Activated CD4-positive, alpha-beta T cell treated with anti-CD3 and anti-CD28 coated beads, Interleukin-2, amount 50 U/mL, for 16 hours (primary cell): ENCODE measurements around the gene SMCO1.
"Not testable (repeated sequence)": the region's sequence is repeated elsewhere in the genome, so short reads cannot be mapped to it uniquely, and the experiment has no call there.

Source experiments
- DNase-seq: peaks from one replicate; pipeline ENCODE4 v3.0.0-alpha.2; 2020

Gene SMCO1

DNA sequence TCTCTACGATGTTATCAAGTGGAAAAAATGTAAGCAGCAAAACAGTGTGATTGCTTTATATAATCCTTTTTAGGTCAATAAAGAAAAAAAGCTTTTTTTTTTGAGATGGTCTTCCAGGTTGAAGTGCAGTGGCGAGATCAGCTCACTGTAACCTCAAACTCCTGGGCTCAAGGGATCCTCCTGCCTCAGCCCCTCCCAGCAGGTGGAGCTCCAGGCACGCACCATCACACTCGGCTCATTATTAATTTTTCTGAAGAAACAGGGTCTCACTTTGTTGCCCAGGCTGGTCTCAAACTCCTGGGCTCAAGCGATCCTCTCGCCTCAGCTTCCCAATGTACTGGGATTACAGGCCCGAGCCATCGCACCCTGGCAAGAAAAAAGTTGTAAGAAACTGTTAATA is 28.9 kb downstream of the SMCO1 start:
- DNase-seq = no peak

DNA sequence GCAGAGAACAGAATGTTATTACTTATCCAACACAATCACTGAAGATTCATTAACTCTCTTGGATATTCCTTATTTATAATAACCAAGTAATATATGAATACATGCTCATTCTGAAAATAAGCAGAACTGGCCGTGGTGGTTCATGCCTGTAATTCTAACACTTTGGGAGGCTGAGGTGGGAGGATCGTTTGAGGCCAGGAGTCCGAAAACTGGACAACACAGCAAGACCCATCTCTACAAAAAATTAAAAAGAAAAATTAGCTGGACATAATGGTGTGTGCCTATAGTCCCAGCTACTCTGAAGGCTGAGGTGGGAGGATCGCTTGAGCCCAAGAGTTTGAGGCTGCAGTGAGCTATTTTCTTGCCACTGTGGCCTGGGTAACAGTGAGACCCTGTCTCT is 37.5 kb downstream of the SMCO1 start:
- DNase-seq = no peak

DNA sequence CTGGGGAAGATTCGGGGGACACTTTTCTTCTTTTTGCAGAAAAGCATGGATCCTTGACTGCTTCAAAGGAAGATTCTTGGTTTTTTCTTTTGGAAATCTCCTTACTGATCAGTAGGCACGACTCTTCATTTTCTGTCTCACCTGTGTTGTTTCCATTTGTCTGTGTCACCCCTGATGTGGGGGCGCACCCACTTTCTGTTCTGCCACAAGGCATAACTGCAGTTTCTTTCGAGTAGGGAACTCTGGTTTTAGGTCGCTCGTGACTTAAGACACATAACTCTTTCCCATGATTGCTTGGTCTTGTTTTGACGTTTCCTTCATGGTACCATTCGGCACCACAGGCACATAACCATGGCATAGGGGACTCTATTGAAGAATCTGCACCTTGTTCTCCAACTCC is 42.9 kb downstream of the SMCO1 start:
- no peak for DNase-seq

DNA sequence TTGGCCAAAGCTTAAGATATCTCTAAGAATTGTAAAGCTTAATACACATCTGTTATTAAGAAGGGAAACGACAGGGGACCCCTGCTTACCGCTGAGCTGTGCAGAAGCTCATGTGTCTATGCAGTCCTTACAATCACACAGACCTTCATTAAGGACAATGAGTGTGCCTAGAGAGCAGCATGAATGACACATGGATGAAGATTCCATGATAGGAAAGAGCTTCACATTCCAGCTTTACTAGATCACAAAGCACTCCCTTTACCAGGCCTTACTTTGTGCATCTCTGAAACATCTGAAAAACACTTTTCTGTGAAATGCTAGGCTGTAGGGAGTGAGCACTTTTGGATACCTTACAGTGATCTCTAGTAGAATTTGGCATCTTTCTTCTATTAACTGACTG is 43.6 kb downstream of the SMCO1 start:
- no peak for DNase-seq

DNA sequence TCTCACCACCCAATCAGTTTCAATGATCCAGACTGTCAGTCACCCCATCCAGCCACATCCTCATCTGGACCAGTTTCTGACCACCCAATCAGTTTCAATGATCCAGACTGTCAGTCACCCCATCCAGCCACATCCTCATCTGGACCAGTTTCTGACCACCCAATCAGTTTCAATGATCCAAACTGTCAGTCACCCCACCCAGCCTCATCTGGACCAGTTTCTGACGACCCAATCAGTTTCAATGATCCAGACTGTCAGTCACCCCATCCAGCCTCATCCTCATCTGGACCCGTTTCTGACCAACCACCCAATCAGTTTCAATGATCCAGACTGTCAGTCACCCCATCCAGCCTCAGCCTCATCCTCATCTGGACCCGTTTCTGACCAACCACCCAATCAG is 45.0 kb downstream of the SMCO1 start:
- DNase-seq = not testable (repeated sequence)

DNA sequence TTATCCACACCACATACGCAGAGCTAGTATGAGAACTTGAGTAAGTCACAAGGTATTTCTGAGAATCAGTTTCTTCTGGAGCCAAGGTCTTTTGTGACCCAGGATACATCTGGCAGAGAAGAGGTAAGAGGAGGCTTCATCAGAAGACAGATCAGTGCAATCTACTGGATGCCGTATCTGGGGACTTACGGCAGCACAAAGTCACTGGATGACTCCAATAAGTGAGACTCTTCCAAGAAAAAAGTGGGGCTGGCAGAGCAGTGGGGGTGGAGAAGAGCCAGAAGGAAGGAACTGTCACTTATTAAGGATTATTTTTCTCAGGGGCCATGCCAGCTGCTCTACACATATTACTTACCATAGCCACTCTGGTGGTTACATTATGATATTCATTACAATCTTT is 51.3 kb downstream of the SMCO1 start:
- no peak for DNase-seq

DNA sequence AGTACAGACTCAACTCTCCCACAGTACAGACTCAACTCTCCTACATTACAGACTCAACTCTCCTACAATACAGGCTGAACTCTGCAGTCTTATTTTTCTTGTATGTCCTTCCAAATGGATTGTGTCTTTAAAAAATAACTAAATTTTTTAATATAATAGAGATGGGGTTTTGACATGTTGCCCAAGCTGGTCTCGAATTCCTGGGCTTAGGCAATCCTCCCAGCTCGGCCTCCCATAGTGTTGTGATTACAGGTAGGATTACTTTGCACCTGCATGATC is 51.7 kb downstream of the SMCO1 start:
- no peak for DNase-seq

DNA sequence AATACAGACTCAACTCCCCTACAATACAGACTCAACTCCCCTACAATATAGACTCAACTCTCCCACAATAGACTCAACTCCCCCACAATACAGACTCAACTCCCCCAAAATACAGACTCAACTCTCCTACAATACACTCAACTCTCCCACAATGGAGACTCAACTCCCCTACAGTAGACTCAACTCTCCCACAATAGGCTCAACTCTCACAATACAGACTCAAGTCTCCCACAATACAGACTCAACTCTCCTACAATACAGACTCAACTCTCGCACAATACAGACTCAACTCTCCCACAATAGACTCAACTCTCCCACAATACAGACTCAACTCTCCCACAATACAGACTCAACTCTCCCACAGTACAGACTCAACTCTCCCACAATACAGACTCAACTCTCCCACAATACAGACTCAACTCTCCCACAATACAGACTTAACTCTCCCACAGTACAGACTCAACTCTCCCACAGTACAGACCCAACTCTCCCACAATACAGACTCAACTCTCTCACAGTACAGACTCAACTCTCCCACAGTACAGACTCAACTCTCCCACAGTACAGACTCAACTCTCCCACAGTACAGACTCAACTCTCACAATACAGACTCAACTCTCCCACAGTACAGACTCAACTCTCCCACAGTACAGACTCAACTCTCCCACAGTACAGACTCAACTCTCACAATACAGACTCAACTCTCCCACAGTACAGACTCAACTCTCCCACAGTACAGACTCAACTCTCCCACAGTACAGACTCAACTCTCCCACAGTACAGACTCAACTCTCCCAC is 52.3 kb downstream of the SMCO1 start:
- not testable (repeated sequence) for DNase-seq

DNA sequence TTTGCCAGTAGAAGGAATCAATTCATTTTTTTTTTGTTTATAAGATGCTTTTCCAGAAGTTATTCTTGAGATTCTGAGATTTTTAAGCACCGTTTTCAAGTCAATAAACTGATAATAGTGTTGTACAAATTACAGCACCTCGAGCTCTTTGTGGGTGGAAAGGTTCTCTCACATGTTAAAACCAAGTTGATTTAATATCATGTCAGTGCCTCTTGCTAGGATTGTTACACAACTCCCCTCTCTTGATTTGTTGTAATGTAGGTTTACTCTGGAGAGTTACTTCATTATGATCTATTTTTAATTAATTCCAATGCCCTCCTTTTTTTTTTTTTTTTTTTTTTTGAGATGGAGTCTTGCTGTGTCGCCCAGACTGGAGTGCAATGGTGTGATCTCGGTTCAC is 57.1 kb downstream of the SMCO1 start:
- DNase-seq = no peak

DNA sequence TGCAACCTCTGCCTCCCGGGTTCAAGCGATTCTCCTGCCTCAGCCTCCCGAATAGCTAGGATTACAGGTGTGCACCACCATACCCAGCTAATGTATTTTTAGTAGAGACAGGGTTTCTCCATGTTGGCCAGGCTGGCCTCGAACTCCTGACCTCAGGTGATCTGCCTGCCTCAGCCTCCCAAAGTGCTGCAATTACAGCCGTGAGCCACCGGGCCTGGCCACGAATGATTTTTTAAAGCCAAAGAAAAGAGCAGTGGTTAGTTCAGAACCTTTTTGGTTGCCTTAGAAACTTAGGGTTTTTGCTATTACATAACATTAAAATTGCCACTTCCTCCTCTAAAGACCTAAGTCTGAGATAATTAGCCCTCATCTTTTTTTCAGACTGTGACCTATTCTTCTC is 57.7 kb downstream of the SMCO1 start:
- not testable (repeated sequence) for DNase-seq
